Ishikawa (cell line): ENCODE results near the gene FAM117B.

Experiments
- CEBPB ChIP-seq: IDR thresholded peaks from 2 replicates; pipeline ENCODE4 v1.6.1; 2012
- CREB1 ChIP-seq: IDR thresholded peaks from 2 replicates; pipeline ENCODE4 v1.6.1; 2012; ENCODE audit warnings: low read depth
- EGR1 ChIP-seq: IDR thresholded peaks from 2 replicates; pipeline ENCODE4 v1.6.1; 2012
- EP300 ChIP-seq: IDR thresholded peaks from 2 replicates; pipeline ENCODE4 v1.6.1; 2012; ENCODE audit warnings: borderline replicate concordance
- FOXM1 ChIP-seq: IDR thresholded peaks from 2 replicates; pipeline ENCODE4 v1.6.1; 2012; ENCODE audit warnings: low read depth, borderline replicate concordance
- MAX ChIP-seq: IDR thresholded peaks from 2 replicates; pipeline ENCODE4 v1.6.1; 2012
- NFIC ChIP-seq: IDR thresholded peaks from 2 replicates; pipeline ENCODE4 v1.6.1; 2012
- RAD21 ChIP-seq: IDR thresholded peaks from 2 replicates; pipeline ENCODE4 v1.6.1; 2012; ENCODE audit warnings: low read depth
- REST ChIP-seq: IDR thresholded peaks from 2 replicates; pipeline ENCODE4 v1.6.1; 2012; ENCODE audit warnings: low read depth, mild to moderate bottlenecking
- TAF1 ChIP-seq: IDR thresholded peaks from 2 replicates; pipeline ENCODE4 v1.6.1; 2012; ENCODE audit warnings: low read depth, mild to moderate bottlenecking
- TCF12 ChIP-seq: IDR thresholded peaks from 2 replicates; pipeline ENCODE4 v1.6.1; 2012; ENCODE audit warnings: low read depth
- TEAD4 ChIP-seq: IDR thresholded peaks from 2 replicates; pipeline ENCODE4 v1.6.1; 2012
- YY1 ChIP-seq: IDR thresholded peaks from 2 replicates; pipeline ENCODE4 v1.6.1; 2012; ENCODE audit warnings: low read depth
- ZBTB7A ChIP-seq: IDR thresholded peaks from 2 replicates; pipeline ENCODE4 v1.6.1; 2012; ENCODE audit warnings: low read depth
- TF ChIP-seq, protein P1 (sequence below): IDR thresholded peaks from 2 replicates; pipeline ENCODE4 v1.6.1; 2012

Gene FAM117B

GRCh38 chr2:202817771-202818170 lies 183.0 kb downstream of the FAM117B start:
- TF ChIP-seq NFIC (no peak), MAX (no peak), EGR1 (no peak), CEBPB (no peak), TEAD4 (no peak), TCF12 (no peak), REST (no peak), ZBTB7A (no peak), CREB1 (no peak), FOXM1 (no peak), TAF1 (no peak), EP300 (no peak), RAD21 (no peak), YY1 (no peak)
- TF ChIP-seq, protein P1, sequence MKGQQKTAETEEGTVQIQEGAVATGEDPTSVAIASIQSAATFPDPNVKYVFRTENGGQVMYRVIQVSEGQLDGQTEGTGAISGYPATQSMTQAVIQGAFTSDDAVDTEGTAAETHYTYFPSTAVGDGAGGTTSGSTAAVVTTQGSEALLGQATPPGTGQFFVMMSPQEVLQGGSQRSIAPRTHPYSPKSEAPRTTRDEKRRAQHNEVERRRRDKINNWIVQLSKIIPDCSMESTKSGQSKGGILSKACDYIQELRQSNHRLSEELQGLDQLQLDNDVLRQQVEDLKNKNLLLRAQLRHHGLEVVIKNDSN = no peak

DNA sequence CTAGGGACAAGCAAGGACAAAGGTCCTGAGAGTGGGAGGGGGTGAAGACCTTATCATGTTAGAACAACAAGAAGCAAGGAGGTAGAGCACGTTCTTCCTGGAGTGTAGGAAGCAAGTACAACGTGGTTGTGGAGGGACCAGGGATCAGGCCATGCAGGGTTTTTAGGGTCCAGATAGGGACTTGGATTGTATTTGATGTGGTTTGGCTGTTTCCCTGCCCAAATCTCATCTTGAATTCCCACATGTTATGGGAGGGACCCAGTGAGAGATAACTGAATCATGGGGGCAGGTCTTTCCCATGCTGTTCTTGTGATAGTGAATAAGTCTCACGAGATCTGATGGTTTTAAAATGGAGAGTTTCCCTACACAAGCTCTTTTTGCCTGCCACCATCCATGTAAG lies 183.6 kb downstream of the FAM117B start:
- no peak for TF ChIP-seq YY1
- TF ChIP-seq, protein P1 = no peak
